HG02571 (cell line): ENCODE results near the gene VAT1L.
"Not testable (repeated sequence)": the region's sequence is repeated elsewhere in the genome, so short reads cannot be mapped to it uniquely, and the experiment has no call there.

ENCODE experiments used
- ATAC-seq: cut with Tn5 transposase; IDR thresholded peaks from one replicate; pipeline ENCODE4 v1.9.1; 2021; ENCODE audit warnings: mild to moderate bottlenecking, moderate library complexity; ENCODE audit not compliant: unreplicated experiment

The VAT1L gene

DNA sequence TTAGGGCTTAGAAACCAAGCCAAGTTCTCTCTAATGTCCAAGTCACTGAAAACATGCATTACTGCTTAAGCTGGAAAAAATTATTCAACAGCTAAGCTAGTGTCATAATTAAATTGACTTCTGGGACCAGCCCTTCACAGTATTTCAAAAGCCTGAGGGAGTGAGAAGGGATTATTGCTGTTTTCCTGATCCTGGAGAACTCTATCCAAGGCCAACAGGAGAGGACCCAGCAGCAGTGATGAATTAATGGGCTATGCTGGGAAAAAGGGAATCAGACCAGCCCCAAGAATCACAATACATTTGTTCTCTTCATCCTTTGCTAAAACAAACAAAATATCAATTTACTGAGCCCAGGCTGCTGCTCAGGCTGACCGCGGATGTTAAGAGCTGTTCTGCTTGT lies 199.4 kb downstream of the VAT1L start:
- no peak for ATAC-seq

DNA sequence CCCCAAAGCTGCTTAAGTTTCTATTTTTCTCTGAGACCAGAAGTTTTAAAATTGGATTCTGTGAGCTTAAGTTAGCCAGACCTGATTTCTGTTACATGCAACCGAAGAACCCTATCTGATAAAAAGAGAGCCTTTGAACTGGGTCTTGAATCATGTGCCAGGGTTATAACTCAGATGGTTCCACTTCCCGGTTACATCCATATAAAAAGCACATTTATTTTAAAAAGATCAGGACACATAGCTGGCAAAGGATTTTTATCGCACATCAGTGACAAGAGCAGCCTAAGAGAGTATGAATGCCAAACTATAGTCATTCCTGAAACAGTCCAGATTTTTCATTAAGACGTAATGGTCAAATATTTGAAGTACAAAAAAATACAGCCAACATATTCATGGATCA lies 201.5 kb downstream of the VAT1L start:
- ATAC-seq = no peak

DNA sequence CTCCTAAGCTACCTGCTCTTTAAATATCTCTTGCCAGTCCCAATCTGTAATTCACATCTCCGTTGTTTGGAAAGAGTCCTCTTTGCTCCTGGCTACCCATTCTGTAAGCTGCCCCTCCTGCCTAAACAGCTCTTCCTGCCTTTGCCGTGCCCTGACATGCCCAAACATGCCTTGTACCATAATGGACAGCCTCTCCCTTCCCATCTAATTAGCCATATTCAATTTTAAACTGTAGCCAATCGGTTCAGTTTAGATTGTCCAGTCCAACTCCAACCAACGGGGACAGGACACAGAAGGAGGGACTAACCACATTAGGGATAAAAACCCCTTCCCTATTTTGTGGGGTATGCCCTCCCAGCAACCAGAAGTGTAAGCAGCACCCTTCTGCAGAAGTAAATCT lies 203.3 kb downstream of the VAT1L start:
- ATAC-seq = no peak

DNA sequence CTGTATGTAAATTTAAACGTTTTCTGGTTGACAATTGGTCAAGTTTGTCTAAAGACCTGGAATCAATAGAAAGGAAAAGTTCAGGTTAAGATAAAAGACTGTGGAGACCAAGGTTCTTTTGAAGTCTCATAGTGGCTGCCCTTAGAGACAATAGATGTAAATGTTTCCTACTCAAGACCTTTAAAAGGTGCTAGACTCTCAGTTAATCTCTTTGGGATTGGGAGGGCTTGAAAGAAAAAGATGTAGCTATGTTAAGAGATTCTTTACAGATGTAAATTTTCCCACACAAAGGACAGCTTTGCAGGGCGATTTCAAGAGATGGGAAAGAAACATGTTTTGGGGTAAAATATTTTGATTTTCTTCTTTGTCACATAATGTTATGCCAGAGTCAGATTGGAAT lies 204.0 kb downstream of the VAT1L start:
- not testable (repeated sequence) for ATAC-seq

DNA sequence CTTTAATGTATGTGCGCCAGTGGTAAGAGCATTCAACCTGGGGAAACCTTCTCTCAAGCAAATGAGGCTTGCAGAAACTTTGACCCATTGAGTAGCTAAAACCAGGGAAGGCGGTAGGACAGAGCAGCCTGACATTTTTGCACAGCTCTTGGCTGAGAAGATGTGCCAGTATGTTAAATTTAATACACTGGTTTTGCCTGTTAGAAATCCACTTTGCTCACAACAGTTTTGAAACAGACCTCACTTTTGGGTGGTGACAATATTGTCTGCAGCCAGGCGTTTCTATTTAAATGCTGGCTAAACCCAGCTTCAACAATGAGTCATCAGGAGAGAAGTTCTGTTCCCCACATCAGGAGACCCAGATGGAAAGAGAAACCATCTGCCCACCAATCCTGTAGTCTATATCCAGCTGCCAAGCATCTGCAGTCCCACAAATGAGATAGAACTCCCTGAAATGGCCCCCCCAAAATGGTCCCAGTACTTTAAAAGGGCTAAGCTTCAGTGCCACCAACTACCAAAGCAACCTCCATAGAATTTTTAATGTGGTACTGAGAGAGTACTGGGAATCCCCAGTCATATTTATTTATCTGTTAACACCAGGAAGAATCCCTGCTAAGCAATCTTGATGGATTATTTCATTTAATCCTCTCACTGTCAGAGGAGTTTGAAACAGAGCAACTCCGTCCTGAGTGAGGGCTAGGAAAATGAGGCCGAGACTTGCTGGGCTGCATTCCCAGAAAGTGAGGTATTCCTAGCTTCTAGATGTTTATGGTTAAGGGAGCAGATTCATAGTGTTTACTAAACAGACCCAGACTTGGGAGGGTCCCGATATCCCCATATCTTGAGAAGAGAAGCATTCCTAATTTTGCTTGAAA lies 205.0 kb downstream of the VAT1L start:
- no peak for ATAC-seq

DNA sequence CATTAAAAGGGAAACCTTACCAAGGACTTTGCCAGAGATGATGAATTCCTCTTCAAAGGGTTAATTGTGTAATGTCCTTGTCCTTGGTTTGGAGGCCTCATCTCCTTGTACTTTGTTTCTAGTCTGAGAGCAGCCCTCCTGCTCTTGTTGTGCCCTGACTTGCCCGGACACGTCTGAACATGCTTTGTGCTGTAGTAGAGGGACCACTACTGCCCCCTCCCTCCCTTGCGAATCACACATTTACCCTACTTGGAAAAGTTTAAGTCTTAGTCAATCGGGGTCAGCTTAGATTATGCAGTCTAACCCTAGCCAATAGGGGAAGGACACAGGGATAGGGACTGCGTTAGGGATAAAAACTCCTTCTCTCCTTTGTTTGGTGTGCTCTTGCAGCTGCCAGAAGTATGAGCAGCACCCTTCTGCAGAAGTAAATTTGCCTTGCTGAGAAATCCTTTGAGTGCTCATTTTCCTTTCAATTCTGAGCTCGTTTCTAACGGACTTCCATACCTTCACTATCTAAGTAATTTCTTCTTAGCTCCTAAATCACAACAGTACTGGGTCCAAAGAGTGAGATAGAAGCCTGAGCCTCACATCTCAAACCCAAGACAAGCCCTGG lies 207.6 kb downstream of the VAT1L start:
- no peak for ATAC-seq

DNA sequence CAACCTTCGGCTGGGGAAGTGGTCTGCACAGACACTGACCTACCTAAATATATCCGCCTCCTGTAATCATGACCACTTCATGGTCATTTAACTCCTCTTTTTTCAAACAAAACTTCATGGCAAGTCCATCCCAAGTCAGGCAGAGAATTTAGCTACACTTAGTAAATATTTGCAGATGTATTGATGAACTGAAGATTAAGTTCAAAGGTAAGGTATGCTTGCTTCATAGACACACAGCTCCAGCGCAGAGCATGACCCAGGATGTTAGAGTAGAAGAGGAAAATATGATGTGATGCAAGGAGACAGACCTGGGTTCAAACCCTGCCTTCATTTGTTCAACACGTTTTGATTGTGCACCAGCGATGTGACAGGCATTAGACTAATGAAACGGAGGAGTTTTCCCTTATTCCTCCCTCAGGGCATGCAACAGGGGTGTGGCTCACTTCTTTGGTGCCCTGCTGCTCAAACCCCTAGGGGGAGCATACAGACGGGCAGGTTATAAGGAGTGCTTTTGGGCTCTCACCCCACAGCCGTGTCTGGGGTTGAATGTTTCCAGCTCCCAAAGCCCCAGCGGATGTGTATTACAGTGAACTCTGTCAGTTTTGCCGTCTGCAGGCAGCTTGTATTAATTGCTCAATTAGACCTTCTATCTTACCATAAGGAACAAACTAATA lies 210.1 kb downstream of the VAT1L start:
- no peak for ATAC-seq

DNA sequence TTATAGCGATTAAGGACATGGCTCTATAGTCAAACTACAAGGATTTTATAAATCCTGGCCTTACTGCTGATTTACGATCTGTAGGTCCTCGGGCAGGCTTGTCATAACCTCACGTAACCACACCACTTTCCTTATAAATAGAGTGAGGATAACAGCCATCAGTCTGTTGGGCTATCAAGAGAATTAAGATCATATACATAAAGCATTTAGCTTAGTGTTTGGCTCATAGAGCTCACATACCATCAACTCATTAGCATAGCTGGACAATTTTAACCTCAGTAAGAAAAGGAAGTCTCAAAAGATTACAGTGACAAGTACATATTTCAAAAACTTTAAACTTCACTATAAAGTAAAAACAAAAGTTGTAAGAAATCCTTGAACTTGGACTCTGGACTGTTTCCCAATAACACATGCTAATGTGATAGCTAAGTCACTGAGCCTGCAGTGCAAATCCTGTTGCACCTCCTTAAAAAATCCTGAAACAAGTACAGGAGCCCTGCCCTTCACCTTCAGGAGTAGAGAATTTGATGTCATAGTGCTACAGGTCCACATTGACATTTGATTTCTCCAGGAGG lies 213.2 kb downstream of the VAT1L start:
- ATAC-seq = no peak

DNA sequence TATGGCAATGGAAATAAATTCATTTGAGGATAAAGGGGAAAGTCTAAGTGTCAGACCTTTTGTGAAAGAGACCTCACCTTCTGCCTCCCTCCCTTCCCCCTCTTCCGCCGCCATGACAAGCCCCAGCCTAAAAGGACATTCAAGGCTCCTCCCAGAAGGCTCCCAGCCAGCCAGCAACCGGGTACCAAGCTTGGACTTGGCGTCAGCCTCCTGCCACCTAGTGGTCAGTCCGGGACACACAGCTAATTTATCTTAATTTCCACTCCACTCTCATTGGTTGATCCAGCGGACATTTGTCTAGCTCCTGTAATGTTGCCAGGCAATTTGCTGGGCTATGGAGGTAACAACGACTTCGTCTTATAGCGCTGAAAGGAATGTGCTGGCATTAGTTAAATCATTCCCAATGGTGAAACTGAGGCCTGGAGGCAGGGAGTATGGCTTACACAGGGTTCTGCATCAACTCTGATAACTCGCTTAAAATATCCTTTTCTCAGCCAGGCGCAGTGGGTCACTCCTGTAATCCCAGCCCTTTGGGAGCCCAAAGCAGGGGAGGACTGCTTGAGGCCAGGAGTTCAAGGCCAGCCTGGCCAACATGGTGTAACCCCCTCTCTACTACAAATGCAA lies 214.7 kb downstream of the VAT1L start:
- peak; percentile 94 for ATAC-seq

DNA sequence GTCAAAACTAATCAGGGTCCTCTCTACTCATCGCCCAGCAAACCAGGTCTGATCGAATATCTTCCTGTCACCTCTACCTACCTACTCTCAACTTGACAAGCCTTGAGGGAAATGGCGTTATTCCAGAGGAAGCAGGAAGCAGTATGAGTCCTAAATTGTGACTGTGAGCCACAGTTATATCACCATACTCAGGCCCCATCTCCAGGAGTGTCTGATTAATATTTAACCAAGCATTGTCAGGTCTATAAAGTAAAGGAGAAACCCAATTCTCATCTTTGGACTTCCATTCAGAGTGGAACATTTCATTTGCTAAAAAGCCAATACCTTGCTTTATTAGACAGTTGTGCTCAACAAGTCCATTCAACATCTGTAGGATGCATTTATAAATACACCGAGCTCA lies 216.2 kb downstream of the VAT1L start:
- ATAC-seq = no peak

DNA sequence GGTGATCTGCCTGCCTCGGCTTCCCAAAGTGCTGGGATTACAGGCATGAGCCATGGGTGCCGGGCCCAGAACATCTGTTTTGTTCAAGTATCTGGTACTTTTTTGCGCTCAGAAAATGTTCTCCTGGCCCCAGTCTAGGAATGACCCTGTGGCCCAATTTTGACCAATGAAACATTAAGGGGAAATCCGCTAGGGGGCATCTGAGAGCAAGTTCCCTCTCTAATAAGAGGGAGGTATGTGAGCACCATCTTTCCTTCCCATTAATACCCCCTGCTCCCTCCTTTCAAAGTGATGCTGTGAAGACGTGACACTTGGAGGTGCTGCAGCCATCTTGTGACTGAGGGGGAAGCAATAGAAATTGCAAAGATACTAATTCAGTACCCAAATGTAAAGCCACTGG lies 217.5 kb downstream of the VAT1L start:
- ATAC-seq = no peak

DNA sequence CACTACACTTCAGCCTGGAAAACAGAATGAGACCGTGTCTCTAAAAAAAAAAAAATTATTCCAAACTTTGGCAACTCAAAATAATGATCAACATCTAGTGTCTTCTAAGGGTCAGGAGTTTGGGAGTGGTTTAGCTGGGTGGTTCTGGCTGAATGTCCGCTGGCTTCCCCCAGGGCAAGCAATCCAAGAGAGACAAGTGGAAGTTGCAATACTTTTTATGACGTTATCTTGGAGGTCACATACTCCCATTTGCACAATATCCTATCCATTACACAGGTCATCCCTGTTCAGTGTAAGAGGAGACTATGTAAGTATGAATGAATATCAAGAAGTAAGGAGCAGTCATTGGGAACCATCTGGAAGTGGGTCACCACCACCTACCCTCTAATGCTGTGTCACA lies 218.8 kb downstream of the VAT1L start:
- no peak for ATAC-seq

DNA sequence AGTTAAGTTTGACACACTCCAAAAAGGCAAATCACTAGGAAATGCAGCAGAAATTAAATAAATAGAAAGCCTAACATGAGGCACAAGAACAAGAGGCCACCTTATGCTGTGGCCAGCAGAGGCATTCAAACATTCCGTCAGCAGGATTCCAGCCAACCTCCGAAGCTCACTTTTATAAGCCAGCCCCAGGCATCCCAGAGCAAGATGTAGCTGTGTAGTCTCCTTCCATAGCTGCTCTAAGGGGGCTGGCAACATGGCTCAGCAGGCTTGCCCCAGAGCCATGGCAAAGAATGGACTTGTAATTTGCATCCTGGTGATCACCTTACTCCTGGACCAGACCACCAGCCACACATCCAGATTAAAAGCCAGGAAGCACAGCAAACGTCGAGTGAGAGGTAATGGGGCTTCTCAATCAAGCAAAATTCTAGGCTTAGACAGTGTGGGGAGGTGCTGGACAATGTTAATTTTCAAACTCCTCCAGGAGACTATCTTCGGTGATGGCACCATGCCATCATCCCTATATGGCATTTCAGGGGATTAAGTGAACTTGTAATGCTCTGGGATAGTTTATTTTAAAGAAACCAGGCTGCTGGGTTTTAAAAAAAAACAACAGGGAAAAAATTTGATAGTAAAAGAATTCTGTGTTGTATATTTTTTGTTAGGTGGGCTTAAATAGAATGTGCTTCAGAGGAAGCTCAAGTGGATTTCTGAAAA lies 234.1 kb downstream of the VAT1L start, which contains the start of gene CLEC3A:
TSS of gene CLEC3A (plus strand) at position 202 of the 714 bp plus-strand sequence. CDS start at position 281, 79 bp downstream.
- no peak for ATAC-seq

DNA sequence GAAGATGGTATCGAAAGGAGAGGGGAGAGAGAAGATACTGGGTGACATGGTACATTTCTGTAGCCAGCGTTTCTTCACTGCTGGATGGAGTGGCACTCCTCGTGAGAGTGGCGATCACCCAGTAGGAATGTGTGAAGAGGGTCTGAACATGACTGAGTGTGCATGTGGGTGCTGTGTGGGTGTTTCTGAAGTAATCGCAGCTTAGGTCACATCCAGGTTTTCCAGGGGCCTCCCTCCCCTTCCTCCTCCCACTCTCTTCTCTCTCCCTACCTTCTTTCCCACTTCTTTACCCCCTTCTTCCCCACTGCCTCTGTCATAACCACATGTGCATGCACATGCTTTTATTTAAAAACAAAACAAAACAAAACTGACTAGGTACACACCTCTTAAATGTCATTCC lies 235.8 kb downstream of the VAT1L start:
- no peak for ATAC-seq

DNA sequence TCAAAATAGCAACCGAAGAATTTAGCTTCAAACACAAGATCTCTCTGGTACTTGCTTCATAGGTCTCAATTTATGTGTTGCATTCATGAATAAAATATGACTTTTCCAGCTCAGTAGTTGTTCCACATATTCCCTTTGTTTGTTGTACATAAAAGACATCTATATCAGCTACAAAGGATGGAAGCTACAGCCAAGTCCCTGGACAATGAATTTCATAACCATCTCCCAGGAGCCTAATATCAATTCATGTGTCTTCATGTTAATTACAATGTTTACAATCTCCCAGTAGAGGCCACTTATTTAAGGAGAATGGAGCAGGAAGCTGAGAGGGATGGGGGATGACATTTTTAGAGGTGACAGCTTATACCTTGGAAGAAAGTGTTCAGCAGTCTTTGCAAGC lies 237.3 kb downstream of the VAT1L start:
- ATAC-seq = no peak

DNA sequence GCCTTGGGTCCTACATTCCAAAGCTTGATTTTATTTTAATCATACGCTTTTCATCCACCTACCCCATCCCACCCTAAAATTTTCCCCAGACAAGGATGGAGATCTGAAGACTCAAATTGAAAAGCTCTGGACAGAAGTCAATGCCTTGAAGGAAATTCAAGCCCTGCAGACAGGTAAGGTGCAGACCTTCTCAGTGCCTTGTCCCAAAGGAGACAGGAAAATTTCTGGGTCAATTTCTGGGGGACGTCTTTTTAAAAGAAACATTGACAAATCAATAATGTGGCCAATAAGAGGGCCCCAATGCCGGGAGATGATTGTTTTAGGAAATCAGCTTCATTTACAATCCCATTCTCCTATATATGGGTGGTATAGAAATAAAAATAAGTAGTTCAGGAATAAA lies 239.7 kb downstream of the VAT1L start:
- ATAC-seq = no peak
